Transverse colon (tissue), 4 donors: ENCODE measurements around the gene ZFPL1.

Source experiments
- POLR2AphosphoS5 ChIP-seq, 3 donors: sonication (generic); formaldehyde crosslinking; IDR thresholded peaks; one replicate each; pipeline ENCODE4 v1.6.1; 2016; ENCODE audit warnings: antibody characterized with exemption in 3 of 3
- TF ChIP-seq, protein P1 (sequence below), 5 experiments: fragments of 200-600 bp in 3 of 5; fragments of 450-650 bp in 2 of 5; sonication (generic) in 3 of 5; IDR thresholded peaks; 1 replicate in 2 of 5; 2 replicates in 3 of 5; pipeline ENCODE4 v1.5.1; 2016 to 2017; ENCODE audit warnings: antibody characterized with exemption in 5 of 5, inconsistent platforms in 3 of 5, mild to moderate bottlenecking in 2 of 5, moderate library complexity in 1 of 5

- TF ChIP-seq, protein P1, sequence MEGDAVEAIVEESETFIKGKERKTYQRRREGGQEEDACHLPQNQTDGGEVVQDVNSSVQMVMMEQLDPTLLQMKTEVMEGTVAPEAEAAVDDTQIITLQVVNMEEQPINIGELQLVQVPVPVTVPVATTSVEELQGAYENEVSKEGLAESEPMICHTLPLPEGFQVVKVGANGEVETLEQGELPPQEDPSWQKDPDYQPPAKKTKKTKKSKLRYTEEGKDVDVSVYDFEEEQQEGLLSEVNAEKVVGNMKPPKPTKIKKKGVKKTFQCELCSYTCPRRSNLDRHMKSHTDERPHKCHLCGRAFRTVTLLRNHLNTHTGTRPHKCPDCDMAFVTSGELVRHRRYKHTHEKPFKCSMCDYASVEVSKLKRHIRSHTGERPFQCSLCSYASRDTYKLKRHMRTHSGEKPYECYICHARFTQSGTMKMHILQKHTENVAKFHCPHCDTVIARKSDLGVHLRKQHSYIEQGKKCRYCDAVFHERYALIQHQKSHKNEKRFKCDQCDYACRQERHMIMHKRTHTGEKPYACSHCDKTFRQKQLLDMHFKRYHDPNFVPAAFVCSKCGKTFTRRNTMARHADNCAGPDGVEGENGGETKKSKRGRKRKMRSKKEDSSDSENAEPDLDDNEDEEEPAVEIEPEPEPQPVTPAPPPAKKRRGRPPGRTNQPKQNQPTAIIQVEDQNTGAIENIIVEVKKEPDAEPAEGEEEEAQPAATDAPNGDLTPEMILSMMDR (IDR thresholded peaks at IDR 0.05): no peak
- TF ChIP-seq POLR2AphosphoS5 (IDR thresholded peaks at IDR 0.05): no peak
Observed at GRCh38 chr11:65089621-65090020, 5.6 kb downstream of the ZFPL1 start.
